22Rv1 (cell line): ENCODE data around the gene GNG3.
A peak's percentile ranks its signal among the peaks of the same experiment; 100 is the strongest.

Experiments
- H3K27ac ChIP-seq: fragments of 450-650 bp; 2 replicates; pipeline ENCODE4 v1.5.1; 2017
- CTCF ChIP-seq: fragments of 450-650 bp; IDR thresholded peaks from 2 replicates; pipeline ENCODE4 v1.5.1; 2017; ENCODE audit warnings: mild to moderate bottlenecking
- ZFX ChIP-seq: fragments of 450-650 bp; IDR thresholded peaks from 2 replicates; pipeline ENCODE4 v1.6.1; 2017; ENCODE audit warnings: antibody characterized with exemption, borderline replicate concordance

GNG3 gene

GRCh38 chr11:62707277-62707861 is at the start of gene GNG3, which contains the start of gene BSCL2:
Gene GNG3 (plus strand): TSS chr11:62707676. CDS start chr11:62708296, 620 bp downstream.
Gene BSCL2 (minus strand): TSS chr11:62707424. CDS start chr11:62707195, 229 bp downstream.
- peak within 1 kb of the TSS; percentile 85 for H3K27ac ChIP-seq
- TF ChIP-seq CTCF: no peak
- no peak for TF ChIP-seq ZFX

GRCh38 chr11:62664405-62665074 is 42.9 kb upstream of the GNG3 start:
- TF ChIP-seq CTCF (no peak), ZFX (no peak)
- H3K27ac ChIP-seq: peak overlapping the region; percentile 95

GRCh38 chr11:62665075-62665598 is 42.3 kb upstream of the GNG3 start, which contains the start of the genes C11orf98 and CSKMT:
Gene C11orf98 (minus strand): TSS chr11:62665210. CDS start chr11:62665169, 41 bp downstream.
Gene CSKMT (plus strand): TSS chr11:62665312. CDS start chr11:62665880, 568 bp downstream.
- H3K27ac ChIP-seq: peak within 1 kb of the TSS; percentile 95
- TF ChIP-seq ZFX (no peak), CTCF (no peak)

- TF ChIP-seq ZFX (no peak), CTCF (no peak)
Observed at GRCh38 chr11:62665599-62666258, 41.7 kb upstream of the GNG3 start.

GRCh38 chr11:62666259-62666926 is 41.1 kb upstream of the GNG3 start:
- peak overlapping the region; percentile 95 for H3K27ac ChIP-seq
- no peak for TF ChIP-seq ZFX
- no peak for TF ChIP-seq CTCF

More at GRCh38 chr11:62665599-62666258, 41.7 kb upstream of the GNG3 start:
- peak overlapping the region; percentile 95 for H3K27ac ChIP-seq

- H3K27ac ChIP-seq: peak overlapping the region; percentile 95
- TF ChIP-seq ZFX (no peak), CTCF (no peak)
Observed at GRCh38 chr11:62667460-62667859, 40.0 kb upstream of the GNG3 start.
